GM12892 (cell line): ENCODE data around the gene NKAIN2.

ENCODE experiments used
- POLR2A ChIP-seq: IDR thresholded peaks from 2 replicates; pipeline ENCODE4 v1.6.1; 2011; ENCODE audit warnings: low read depth, low read length, control low read depth
- POLR2AphosphoS5 ChIP-seq: IDR thresholded peaks from 2 replicates; pipeline ENCODE4 v1.6.1; 2011; ENCODE audit warnings: low read depth, low read length, control low read depth

DNA sequence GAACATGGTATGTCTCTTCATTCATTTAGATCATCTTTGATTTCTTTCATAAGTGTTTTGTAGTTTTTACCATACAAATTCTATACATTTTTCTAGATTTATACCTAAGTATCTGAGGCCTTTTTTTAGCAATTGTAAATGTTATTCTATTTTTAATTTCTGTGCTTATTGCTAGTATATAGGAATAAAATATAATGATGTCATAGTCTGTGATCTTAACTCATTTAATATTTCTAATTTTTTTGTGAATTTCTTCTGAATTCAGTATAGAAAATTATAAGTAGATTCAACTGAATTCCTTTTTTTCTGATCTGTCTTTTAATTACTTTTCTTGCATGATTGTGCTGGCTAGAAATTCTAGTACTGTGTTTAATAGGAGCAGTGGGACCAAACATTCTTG, 520.6 kb downstream of the NKAIN2 start:
- TF ChIP-seq POLR2AphosphoS5 (no peak), POLR2A (no peak)
